Measurements from ENCODE around the gene PKP4.

PKP4 gene

DNA sequence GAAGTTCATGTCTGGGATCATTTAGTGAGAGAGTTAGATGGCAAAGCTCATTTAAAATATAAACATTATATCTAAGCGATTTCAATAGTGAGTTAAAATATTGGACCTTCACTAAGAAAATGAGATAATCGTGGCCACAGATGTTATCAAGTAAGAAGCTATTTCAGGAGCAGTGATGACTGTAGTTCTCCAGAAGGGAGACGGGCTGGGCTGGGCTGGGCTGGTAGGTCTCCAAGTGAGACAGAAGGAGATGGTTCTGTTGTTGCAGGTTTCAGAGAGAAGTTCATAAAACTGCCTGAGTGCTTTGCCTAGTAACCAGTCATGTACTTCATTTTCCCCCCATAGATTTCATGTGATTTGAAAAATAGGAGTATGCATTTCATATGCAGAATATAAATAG, 208.2 kb downstream of the PKP4 start:
- POLR2A ChIA-PET: no interaction called here
- no peak for DNase-seq (ENCODE audit: extremely low spot score)
- TF ChIP-seq, protein P1, sequence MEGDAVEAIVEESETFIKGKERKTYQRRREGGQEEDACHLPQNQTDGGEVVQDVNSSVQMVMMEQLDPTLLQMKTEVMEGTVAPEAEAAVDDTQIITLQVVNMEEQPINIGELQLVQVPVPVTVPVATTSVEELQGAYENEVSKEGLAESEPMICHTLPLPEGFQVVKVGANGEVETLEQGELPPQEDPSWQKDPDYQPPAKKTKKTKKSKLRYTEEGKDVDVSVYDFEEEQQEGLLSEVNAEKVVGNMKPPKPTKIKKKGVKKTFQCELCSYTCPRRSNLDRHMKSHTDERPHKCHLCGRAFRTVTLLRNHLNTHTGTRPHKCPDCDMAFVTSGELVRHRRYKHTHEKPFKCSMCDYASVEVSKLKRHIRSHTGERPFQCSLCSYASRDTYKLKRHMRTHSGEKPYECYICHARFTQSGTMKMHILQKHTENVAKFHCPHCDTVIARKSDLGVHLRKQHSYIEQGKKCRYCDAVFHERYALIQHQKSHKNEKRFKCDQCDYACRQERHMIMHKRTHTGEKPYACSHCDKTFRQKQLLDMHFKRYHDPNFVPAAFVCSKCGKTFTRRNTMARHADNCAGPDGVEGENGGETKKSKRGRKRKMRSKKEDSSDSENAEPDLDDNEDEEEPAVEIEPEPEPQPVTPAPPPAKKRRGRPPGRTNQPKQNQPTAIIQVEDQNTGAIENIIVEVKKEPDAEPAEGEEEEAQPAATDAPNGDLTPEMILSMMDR (IDR thresholded peaks at IDR 0.05; ENCODE audit: control extremely low read depth, extremely low read depth, low read depth, missing control alignments): no peak
- CTCF ChIA-PET: no interaction called here

DNA sequence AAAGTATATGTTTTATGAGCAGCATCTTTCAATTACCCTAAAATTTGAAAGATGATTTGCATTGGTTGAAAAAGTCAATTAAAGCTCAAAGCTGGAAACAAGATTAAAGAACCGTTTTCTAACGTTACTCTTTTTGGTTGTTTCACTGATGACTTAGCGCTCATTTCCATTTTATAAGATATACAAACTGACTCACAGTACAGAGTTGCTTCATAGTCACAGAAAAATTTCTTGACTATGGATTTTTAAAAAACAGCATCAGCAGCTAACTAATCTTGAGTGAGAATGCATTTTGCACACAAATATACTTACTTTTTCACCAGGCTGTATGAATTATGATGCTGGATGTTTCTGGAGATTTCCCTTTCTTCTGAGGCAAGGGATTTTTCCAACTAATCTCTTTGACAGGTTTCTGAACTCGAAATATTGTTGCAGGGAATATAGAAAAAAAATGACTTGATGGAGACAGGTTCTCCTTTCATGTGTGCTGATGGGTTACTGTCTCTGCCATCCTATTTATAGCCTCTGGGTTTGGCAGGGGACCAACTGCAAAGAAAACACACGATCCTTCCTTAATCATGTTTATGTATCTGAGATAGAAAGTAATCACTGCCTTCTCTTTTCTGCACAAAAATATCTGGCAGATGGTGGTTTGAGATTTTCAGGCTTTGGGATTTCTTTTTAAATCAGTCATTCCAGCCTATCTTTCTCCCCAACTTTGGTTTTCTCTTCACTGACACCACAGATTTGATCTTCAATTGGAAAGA, 209.0 kb downstream of the PKP4 start:
- CTCF ChIA-PET: interaction anchor here (1.1 to 1.3 kb wide), 4 partner anchors 12 to 1363 kb away, joined by 3 to 5 read pairs (median 4); no protein-coding TSS in a partner anchor
- TF ChIP-seq, protein P1 (IDR thresholded peaks at IDR 0.05; ENCODE audit: control extremely low read depth, extremely low read depth, low read depth, missing control alignments): no peak
- POLR2A ChIA-PET: no interaction called here
- no peak for DNase-seq (ENCODE audit: extremely low spot score)

DNA sequence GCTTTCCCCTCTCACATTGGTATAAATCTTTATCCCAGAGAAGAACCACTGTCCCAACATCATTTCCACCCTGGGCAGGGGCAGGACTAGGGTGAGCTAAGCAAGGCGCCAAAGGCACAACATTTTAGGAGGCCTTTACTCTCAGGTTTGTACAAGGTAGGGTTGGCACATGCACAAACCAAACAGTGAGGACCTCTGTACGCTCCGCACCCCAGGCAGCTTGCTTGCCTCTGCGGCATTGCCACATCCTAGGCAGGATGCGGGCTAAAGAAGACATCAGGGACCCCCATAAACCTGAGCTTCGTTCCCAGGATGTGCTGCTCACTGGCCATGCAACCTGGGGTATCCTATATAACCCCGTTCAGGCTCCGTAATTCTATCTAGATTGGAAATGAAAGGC, 210.2 kb downstream of the PKP4 start:
- no peak for DNase-seq (ENCODE audit: extremely low spot score)
- ChIA-PET CTCF (interaction anchor here (1.1 to 1.3 kb wide), 8 partner anchors 9 to 1365 kb away, joined by 3 to 5 read pairs (median 3); no protein-coding TSS in a partner anchor), POLR2A (no interaction called here)
- TF ChIP-seq, protein P1 (IDR thresholded peaks at IDR 0.05; ENCODE audit: control extremely low read depth, extremely low read depth, low read depth, missing control alignments): no peak

DNA sequence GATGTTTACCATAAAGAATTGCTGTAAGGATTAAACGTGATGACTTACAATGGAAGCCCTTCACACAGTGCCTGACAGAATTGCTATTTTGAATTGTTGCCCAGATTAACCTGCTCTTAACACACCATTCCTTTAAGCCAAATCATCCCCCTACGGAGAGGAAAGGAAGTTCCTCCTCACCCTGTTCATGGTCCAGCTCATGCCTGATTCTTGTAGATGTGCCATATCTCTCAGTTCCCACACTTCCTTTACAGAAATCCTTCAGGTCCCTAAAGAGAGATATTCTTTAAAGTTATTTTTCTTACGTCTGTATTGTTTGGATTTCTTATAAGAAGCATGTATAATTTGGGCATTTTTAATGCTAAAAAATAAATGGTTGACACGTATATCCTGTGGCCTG, 210.8 kb downstream of the PKP4 start:
- ChIA-PET CTCF (interaction anchor here (1.1 to 1.5 kb wide), 4 partner anchors 9 to 32 kb away, joined by 3 to 4 read pairs (median 4); no protein-coding TSS in a partner anchor), POLR2A (interaction anchor here (0.5 kb wide), 1 partner anchor 97 kb away, joined by 3 read pairs; no protein-coding TSS in a partner anchor)
- DNase-seq (ENCODE audit: extremely low spot score): no peak
- TF ChIP-seq, protein P1 (IDR thresholded peaks at IDR 0.05; ENCODE audit: control extremely low read depth, extremely low read depth, low read depth, missing control alignments): no peak

DNA sequence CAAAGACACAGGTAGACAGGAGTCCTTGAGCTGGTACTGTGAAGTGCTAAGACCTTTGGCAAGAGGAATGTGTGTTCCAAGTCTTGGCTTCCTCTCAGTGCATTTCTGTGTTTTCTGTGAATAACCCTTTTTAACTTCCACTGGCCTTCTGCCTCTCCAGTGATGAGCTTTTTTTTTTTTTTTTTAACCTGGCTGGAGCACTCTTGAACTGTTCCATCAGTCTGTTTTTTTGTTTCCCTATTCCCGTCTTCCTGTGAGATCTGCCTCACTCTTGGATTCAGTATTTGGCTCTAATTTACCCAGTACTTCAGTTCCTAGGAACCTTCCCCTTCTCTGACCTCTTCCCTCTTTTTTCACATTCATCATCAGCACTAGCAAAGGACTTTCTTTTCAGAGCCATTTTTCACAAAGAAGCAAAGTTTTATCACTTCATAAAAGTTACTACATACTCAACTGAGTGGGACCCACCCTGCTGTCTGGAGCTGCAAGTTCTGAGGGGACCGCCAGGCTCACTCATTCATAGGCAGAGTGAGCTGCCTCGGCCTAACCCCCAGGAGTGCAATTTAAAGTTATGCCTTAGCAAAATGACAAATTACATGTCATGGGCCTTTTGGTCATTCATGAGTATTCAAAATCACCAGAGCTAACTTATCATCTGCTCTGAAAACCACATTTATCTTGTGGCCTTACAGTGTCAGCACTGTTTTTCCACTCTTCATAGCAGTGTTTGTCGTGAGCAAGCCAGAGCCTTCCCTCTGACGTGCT, 211.4 kb downstream of the PKP4 start:
- POLR2A ChIA-PET: interaction anchor here (0.5 kb wide), 1 partner anchor 97 kb away, joined by 3 read pairs; no protein-coding TSS in a partner anchor
- DNase-seq (ENCODE audit: extremely low spot score): no peak
- CTCF ChIA-PET: interaction anchor here (1.3 to 1.5 kb wide), 3 partner anchors 10 to 20 kb away, joined by 4 to 5 read pairs (median 4); no protein-coding TSS in a partner anchor
- TF ChIP-seq, protein P1 (IDR thresholded peaks at IDR 0.05; ENCODE audit: control extremely low read depth, extremely low read depth, low read depth, missing control alignments): no peak

DNA sequence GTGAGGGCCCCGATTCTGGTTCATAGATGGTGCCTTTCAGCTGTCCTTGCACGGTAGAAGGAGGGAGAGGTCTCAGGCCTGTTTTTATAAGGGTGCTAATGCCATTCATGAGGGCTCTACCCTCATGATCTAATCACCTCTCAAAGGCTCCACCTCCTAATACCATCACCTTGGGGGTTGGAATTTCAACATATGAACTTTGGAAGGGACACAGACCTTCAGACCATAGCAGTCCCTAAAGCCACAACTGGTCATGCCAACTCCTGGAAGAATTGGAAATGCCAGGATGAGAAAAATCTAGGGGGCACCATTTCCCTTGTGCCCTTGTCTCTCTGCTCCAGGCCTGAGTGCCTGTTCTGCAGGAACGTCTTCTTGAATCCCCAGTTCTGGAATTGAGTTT, 213.5 kb downstream of the PKP4 start:
- TF ChIP-seq, protein P1 (IDR thresholded peaks at IDR 0.05; ENCODE audit: control extremely low read depth, extremely low read depth, low read depth, missing control alignments): no peak
- no peak for DNase-seq (ENCODE audit: extremely low spot score)
- CTCF ChIA-PET: no interaction called here
- POLR2A ChIA-PET: no interaction called here
